ENCODE results near the gene ZNF20.

Gene ZNF20

DNA sequence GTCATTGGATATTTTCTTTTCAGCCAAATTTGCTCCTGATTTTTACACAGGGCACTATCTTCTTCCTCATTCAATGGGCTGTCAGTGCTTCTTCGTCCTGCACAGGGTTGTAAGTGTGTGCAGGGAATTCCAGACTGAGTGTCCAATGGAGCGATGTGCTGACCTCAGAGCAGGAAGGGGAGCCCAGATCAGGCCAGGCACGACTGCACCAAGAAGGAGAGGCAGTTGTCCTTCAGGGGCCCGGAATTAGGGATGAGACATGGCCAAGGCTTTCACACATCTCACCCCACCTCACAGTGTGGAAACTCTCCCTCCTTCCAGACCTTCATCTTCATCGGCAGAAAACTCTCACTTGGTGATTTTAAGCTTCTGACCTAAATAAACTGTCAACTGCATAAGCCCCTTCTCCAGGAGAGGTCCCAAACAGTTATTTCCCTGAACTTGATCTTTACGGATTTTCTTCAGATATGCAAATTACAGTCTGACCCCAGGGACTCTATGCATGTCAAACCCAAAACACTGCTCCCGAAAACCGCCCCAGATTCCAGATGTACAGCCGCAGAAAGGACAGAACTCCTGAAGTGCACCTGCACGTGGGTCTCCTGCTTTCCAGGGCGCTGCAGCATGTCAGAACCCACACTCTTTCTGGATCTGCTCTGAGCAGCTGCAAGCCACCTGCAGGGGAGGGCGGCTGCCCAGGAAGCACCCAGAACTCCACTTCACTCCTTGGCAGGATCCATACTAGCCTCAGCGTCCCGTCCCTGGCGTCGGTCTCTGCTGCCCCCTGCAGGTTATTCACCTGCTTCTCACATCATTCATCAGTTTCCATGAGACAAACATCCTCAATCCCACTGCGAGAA is 625 bp upstream of the ZNF20 start:
- TF ChIP-seq, protein P1, sequence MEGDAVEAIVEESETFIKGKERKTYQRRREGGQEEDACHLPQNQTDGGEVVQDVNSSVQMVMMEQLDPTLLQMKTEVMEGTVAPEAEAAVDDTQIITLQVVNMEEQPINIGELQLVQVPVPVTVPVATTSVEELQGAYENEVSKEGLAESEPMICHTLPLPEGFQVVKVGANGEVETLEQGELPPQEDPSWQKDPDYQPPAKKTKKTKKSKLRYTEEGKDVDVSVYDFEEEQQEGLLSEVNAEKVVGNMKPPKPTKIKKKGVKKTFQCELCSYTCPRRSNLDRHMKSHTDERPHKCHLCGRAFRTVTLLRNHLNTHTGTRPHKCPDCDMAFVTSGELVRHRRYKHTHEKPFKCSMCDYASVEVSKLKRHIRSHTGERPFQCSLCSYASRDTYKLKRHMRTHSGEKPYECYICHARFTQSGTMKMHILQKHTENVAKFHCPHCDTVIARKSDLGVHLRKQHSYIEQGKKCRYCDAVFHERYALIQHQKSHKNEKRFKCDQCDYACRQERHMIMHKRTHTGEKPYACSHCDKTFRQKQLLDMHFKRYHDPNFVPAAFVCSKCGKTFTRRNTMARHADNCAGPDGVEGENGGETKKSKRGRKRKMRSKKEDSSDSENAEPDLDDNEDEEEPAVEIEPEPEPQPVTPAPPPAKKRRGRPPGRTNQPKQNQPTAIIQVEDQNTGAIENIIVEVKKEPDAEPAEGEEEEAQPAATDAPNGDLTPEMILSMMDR (conservative IDR thresholded peaks at IDR 0.05; ENCODE audit: low read depth, low read length), result peak; percentile 86
- peak overlapping the region; percentile 84 for H3K4me3 ChIP-seq (ENCODE audit: low read length)
- peak; percentile 42 for DNase-seq (ENCODE audit: low read depth)

GRCh38 chr19:12139269-12139668 is 881 bp downstream of the ZNF20 start:
- DNase-seq (ENCODE audit: low read depth), result no peak
- TF ChIP-seq, protein P1 (conservative IDR thresholded peaks at IDR 0.05; ENCODE audit: low read depth, low read length), result no peak
- peak overlapping the region; percentile 84 for H3K4me3 ChIP-seq (ENCODE audit: low read length)

DNA sequence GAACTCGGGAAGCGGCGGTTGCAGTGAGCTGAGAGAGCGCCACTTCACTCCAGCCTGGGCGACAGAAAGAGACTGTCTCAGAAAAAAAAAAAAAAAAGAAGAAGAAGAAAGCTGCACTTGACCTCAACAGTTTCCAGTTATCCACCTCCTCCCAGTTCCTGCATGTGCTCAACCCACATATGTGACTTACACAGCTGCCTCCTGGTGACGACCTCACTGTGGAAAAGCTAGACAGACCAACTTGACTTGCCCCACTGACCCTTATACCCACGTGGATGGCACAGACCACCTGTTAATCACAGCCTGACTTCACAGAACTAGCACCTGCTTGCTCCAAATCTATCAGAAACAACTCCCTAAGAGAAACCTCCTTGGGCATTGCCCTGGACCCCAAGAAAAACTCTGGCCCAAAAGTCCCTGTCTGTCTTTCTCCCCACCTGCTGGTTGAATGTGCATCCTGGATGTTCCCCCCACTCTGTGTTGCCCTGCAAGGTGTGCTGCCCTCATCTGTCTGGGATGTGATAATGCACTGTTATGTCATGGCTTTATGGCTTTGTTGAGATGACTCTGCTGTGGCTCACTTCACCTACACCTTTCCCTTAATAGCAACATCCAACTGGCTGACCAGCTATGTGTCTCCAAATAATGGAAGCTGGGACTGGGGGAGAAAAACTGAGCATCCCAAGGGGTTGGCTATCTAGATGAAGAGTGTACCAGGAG is 2.8 kb downstream of the ZNF20 start:
- no peak overlapping the region for H3K4me3 ChIP-seq (ENCODE audit: low read length)
- DNase-seq (ENCODE audit: low read depth), result no peak
- TF ChIP-seq, protein P1 (conservative IDR thresholded peaks at IDR 0.05; ENCODE audit: low read depth, low read length), result peak; percentile 2

DNA sequence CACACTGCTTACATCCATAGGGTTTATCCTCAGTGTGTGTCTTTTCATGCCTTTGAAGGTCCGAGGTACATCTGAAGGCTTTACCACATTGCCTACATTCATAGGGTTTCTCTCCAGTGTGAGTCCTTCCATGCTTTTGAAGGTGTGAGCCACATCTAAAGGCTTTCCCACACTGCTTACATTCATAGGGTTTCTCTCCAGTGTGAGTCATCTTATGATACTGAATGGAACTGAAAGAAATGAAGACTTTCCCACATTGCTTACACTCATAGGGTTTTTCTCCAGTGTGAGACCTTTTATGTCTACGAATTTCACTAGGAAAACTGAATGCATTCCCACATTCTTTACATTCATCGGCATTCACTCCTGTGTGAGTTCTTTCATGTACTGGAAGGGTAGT is 7.1 kb downstream of the ZNF20 start:
- TF ChIP-seq, protein P1 (conservative IDR thresholded peaks at IDR 0.05; ENCODE audit: low read depth, low read length), result no peak
- no peak overlapping the region for H3K4me3 ChIP-seq (ENCODE audit: low read length)
- no peak for DNase-seq (ENCODE audit: low read depth)

DNA sequence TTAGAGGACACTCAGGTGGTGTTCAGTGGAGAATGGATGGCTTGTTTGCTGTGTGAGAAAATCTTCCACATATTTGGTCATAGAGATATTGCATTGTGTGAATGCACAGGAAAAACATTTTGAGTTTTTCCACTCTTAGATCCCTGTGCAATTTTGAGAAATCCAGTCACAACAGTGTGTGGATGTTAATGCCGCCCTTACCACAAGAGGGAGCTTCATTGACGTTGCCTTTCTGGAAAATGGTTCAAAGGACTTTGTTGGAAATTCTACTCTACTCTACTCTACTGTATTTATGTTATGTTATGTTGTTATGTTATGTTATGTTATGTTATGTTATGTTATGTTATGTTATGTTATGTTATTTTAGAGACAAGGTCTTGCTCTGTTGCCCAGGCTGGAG is 13.4 kb downstream of the ZNF20 start:
- H3K4me3 ChIP-seq (ENCODE audit: low read length), result no peak overlapping the region
- TF ChIP-seq, protein P1 (conservative IDR thresholded peaks at IDR 0.05; ENCODE audit: low read depth, low read length), result peak; percentile 43
- no peak for DNase-seq (ENCODE audit: low read depth)

DNA sequence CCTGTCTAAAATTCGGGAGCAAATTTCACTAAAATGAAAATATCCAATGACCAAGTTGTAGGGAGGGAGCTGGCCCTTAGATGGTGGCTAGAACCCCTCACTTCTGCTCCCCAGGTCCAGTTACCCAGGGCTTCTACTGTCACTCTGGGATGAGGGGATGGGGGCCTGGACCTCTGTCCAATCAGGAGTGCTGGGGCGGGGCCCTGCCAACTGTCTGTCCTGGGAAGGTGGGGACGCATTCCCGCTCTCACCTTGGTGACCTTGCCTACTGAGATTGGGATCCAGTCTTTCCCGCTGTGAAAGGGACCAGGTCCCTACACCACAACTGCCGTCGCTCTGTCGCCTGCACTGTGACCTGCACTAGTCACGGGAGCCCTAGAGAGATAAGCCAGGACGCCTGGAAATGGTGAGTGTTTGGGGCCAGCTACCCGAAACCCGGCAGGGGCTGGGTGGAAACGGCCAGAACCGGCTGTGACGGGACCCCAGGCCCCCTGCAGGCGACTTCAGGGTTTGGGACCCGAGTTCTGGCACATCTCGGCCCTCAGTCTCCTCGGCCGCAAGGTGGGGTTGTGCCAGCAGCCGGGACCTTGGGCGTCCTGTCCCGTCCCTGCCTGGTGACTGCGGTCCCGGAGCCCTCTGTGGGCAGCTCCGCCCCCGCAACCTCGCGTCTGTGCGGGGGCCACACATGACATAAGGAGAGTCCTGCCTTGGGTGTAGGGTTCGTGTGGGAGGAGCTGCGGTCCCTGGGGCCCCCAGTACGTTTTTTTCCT is 22.8 kb downstream of the ZNF20 start:
- TF ChIP-seq, protein P1 (conservative IDR thresholded peaks at IDR 0.05; ENCODE audit: low read depth, low read length), result no peak
- no peak overlapping the region for H3K4me3 ChIP-seq (ENCODE audit: low read length)
- DNase-seq (ENCODE audit: low read depth), result no peak
